ENCODE measurements around the gene PHF10. TPM values are rescaled to one million over a fixed set of nuclear protein-coding genes. Genes with fewer than 3 reads are reported as not detected.

PHF10 gene
- total and polyA plus RNA-seq, 8 donors = 10.4 to 115 (median 38.2) TPM

DNA sequence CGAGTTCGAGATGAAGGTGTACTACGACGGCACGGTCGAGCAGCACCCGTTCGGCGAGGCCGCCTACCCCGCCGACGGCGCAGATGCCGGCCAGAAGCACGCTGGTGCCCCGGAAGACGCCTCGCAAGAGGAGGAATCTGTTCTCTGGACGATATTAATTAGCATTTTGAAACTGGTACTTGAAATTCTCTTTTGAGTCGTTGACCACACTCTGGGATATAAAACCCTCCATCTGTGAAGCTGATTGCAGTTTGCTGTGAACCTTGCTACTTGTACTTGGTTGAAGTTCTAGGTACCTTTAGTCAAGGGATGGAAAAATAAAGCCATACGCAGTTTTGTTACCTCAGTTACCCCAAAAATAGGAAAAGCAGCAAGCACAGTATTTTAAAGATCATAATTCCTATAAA, 21.5 kb downstream of the PHF10 start:
- H3K27me3 ChIP-seq = no peaks in the 10 kb centered on the region
- H3K36me3 ChIP-seq = peaks cover 0 to 29% (median 14%) of the 10 kb centered on the region in 4 donors
- 2 to 6% (median 2%) methylated on average over 12 to 22 of the region's 22 CpGs for WGBS, 5 donors
- intact Hi-C loops (cut with DNase I; ENCODE audit: low total_unique reads) = no loop called here
- peak overlapping the region; percentile 89 to 97 (median 94) for H3K4me3 ChIP-seq
- peaks cover 19 to 57% (median 47%) of the 10 kb centered on the region in 4 donors for H3K4me1 ChIP-seq
- no peaks in the 10 kb centered on the region for H3K9me3 ChIP-seq
- DNase-seq = no peak
- TF ChIP-seq POLR2A (IDR thresholded peaks at IDR 0.05) = no peak
- TF ChIP-seq EP300 (IDR thresholded peaks at IDR 0.05) = no peak
- TF ChIP-seq, protein P1, sequence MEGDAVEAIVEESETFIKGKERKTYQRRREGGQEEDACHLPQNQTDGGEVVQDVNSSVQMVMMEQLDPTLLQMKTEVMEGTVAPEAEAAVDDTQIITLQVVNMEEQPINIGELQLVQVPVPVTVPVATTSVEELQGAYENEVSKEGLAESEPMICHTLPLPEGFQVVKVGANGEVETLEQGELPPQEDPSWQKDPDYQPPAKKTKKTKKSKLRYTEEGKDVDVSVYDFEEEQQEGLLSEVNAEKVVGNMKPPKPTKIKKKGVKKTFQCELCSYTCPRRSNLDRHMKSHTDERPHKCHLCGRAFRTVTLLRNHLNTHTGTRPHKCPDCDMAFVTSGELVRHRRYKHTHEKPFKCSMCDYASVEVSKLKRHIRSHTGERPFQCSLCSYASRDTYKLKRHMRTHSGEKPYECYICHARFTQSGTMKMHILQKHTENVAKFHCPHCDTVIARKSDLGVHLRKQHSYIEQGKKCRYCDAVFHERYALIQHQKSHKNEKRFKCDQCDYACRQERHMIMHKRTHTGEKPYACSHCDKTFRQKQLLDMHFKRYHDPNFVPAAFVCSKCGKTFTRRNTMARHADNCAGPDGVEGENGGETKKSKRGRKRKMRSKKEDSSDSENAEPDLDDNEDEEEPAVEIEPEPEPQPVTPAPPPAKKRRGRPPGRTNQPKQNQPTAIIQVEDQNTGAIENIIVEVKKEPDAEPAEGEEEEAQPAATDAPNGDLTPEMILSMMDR (IDR thresholded peaks at IDR 0.05) = no peak
- no peak for TF ChIP-seq POLR2AphosphoS5 (IDR thresholded peaks at IDR 0.05)
- peak overlapping the region; percentile 91 to 99 (median 97) for H3K27ac ChIP-seq

DNA sequence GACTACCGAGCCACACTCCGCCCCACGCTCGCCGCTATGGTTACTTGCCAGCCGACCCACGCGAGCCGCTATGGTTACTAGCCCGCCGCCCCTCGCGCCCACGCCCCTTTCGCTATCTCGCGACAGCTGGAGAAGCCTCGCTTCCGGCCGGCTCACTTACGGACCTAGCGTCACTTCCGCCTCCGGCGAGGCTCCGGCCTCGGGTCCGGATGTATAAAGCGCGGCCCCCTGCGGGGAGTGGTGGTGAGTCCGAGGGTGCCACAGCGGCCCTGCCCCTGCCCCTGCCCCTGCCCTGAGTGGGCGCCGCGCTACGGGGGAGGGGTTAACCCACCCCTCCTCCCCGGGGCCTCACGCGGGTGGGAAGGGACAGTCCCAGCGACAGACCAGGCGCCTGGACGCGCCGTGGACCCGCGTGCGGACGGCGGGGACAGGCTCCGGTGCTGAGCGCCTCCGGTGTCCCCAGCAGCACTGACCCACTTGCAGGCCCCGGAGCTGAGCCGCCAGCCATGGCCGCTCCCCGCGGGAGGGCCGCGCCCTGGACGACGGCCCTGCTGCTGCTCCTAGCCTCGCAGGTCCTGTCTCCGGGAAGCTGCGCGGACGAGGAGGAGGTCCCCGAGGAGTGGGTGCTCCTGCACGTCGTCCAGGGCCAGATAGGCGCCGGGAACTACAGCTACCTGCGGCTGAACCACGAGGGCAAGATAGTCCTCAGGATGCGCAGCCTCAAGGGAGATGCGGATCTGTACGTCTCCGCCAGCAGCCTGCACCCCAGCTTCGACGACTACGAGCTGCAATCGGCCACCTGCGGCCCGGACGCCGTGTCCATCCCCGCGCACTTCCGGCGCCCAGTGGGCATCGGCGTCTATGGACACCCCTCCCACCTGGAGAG, 22.1 kb downstream of the PHF10 start, which contains the start of the genes C6orf120 and WDR27:
C6orf120 (plus strand) TSS at position 173 of the 886 bp plus-strand sequence; CDS start at position 507, 334 bp downstream.
WDR27 (minus strand) TSS at position 76 of the 886 bp plus-strand sequence. CDS start 13,024 bp downstream, outside the sequence.
- H3K4me3 ChIP-seq = peak within 1 kb of the TSS; percentile 89 to 97 (median 94)
- peaks cover 19 to 57% (median 47%) of the 10 kb centered on the region in 4 donors for H3K4me1 ChIP-seq
- 0 to 1% (median 0%) methylated on average over 14 to 92 of the region's 92 CpGs for WGBS, 5 donors
- DNase-seq = peak; percentile 97 to 99
- intact Hi-C loops (cut with DNase I; ENCODE audit: low total_unique reads) = no loop called here
- H3K27ac ChIP-seq = peak within 1 kb of the TSS; percentile 91 to 99 (median 97)
- H3K27me3 ChIP-seq = no peaks in the 10 kb centered on the region
- TF ChIP-seq POLR2A (IDR thresholded peaks at IDR 0.05) = peak in 2 of 4 donors; percentile 81 to 91
- TF ChIP-seq, protein P1 (IDR thresholded peaks at IDR 0.05) = no peak
- TF ChIP-seq POLR2AphosphoS5 (IDR thresholded peaks at IDR 0.05) = peak; percentile 94 to 99 (median 97)
- no peak for TF ChIP-seq EP300 (IDR thresholded peaks at IDR 0.05)
- no peaks in the 10 kb centered on the region for H3K9me3 ChIP-seq
- H3K36me3 ChIP-seq = peaks cover 0 to 29% (median 10%) of the 10 kb centered on the region in 4 donors

- DNase-seq = no peak
Measured at GRCh38 chr6:169701311-169701953, 22.9 kb downstream of the PHF10 start.

More at GRCh38 chr6:169701311-169701953, 22.9 kb downstream of the PHF10 start:
- Histone ChIP-seq H3K9me3 (no peaks in the 10 kb centered on the region), H3K27ac (peak overlapping the region; percentile 91 to 99 (median 97)), H3K27me3 (no peaks in the 10 kb centered on the region), H3K4me3 (peak overlapping the region; percentile 89 to 97 (median 94)), H3K4me1 (peaks cover 19 to 57% (median 47%) of the 10 kb centered on the region in 4 donors), H3K36me3 (peaks cover 0 to 28% (median 9%) of the 10 kb centered on the region in 4 donors)
- WGBS, 5 donors = 0% methylated on average over 30 to 54 of the region's 54 CpGs
- intact Hi-C loops (cut with DNase I; ENCODE audit: low total_unique reads) = no loop called here
- TF ChIP-seq, protein P1 (IDR thresholded peaks at IDR 0.05) = no peak
- TF ChIP-seq POLR2AphosphoS5 (IDR thresholded peaks at IDR 0.05) = no peak
